ENCODE data around the gene ARRDC2.
"Not testable (repeated sequence)": the region's sequence is repeated elsewhere in the genome, so short reads cannot be mapped to it uniquely, and the experiment has no call there.

Gene ARRDC2

GRCh38 chr19:17974551-17974950 lies 33.4 kb upstream of the ARRDC2 start:
- no peak overlapping the region for H3K4me3 ChIP-seq (ENCODE audit: low read depth in 1 of 2, low read length in 2 of 2)
- no peak overlapping the region for H3K27ac ChIP-seq (ENCODE audit: low read length)
- peaks cover 3% of the 10 kb centered on the region for H3K27me3 ChIP-seq (ENCODE audit: low read depth, low read length)
- no peaks in the 10 kb centered on the region for H3K4me1 ChIP-seq (ENCODE audit: control insufficient read depth in 1 of 2, insufficient read depth in 2 of 2, low read length in 2 of 2)
- no peaks in the 10 kb centered on the region for H3K36me3 ChIP-seq (ENCODE audit: control insufficient read depth in 1 of 2, insufficient read depth in 2 of 2, low read length in 2 of 2)
- no peaks in the 10 kb centered on the region for H3K9me3 ChIP-seq (ENCODE audit: control insufficient read depth in 1 of 2, low read length in 2 of 2)

GRCh38 chr19:17975032-17975431 lies 32.9 kb upstream of the ARRDC2 start:
- Histone ChIP-seq H3K4me3 (ENCODE audit: low read depth in 1 of 2, low read length in 2 of 2) (no peak overlapping the region), H3K4me1 (ENCODE audit: control insufficient read depth in 1 of 2, insufficient read depth in 2 of 2, low read length in 2 of 2) (no peaks in the 10 kb centered on the region), H3K36me3 (ENCODE audit: control insufficient read depth in 1 of 2, insufficient read depth in 2 of 2, low read length in 2 of 2) (no peaks in the 10 kb centered on the region), H3K9me3 (ENCODE audit: control insufficient read depth in 1 of 2, low read length in 2 of 2) (no peaks in the 10 kb centered on the region), H3K27ac (ENCODE audit: low read length) (no peak overlapping the region), H3K27me3 (ENCODE audit: low read depth, low read length) (peaks cover 3% of the 10 kb centered on the region)

- no peak overlapping the region for H3K4me3 ChIP-seq (ENCODE audit: low read depth in 1 of 2, low read length in 2 of 2)
- no peaks in the 10 kb centered on the region for H3K4me1 ChIP-seq (ENCODE audit: control insufficient read depth in 1 of 2, insufficient read depth in 2 of 2, low read length in 2 of 2)
- H3K27ac ChIP-seq (ENCODE audit: low read length): no peak overlapping the region
- H3K36me3 ChIP-seq (ENCODE audit: control insufficient read depth in 1 of 2, insufficient read depth in 2 of 2, low read length in 2 of 2): no peaks in the 10 kb centered on the region
- H3K27me3 ChIP-seq (ENCODE audit: low read depth, low read length): peaks cover 3% of the 10 kb centered on the region
- H3K9me3 ChIP-seq (ENCODE audit: control insufficient read depth in 1 of 2, low read length in 2 of 2): no peaks in the 10 kb centered on the region
These were observed 30.9 kb upstream of the ARRDC2 start for GRCh38 chr19:17977021-17977420.

- Histone ChIP-seq H3K9me3 (ENCODE audit: control insufficient read depth in 1 of 2, low read length in 2 of 2) (no peaks in the 10 kb centered on the region), H3K4me3 (ENCODE audit: low read depth in 1 of 2, low read length in 2 of 2) (no peak overlapping the region), H3K27me3 (ENCODE audit: low read depth, low read length) (no peaks in the 10 kb centered on the region), H3K27ac (ENCODE audit: low read length) (no peak overlapping the region), H3K4me1 (ENCODE audit: control insufficient read depth in 1 of 2, insufficient read depth in 2 of 2, low read length in 2 of 2) (no peaks in the 10 kb centered on the region), H3K36me3 (ENCODE audit: control insufficient read depth in 1 of 2, insufficient read depth in 2 of 2, low read length in 2 of 2) (no peaks in the 10 kb centered on the region)
These were observed 30.5 kb upstream of the ARRDC2 start for GRCh38 chr19:17977488-17977887.

- H3K27ac ChIP-seq (ENCODE audit: low read length): no peak overlapping the region
- no peak overlapping the region for H3K4me3 ChIP-seq (ENCODE audit: low read depth in 1 of 2, low read length in 2 of 2)
- no peaks in the 10 kb centered on the region for H3K27me3 ChIP-seq (ENCODE audit: low read depth, low read length)
- no peaks in the 10 kb centered on the region for H3K4me1 ChIP-seq (ENCODE audit: control insufficient read depth in 1 of 2, insufficient read depth in 2 of 2, low read length in 2 of 2)
- H3K9me3 ChIP-seq (ENCODE audit: control insufficient read depth in 1 of 2, low read length in 2 of 2): no peaks in the 10 kb centered on the region
- no peaks in the 10 kb centered on the region for H3K36me3 ChIP-seq (ENCODE audit: control insufficient read depth in 1 of 2, insufficient read depth in 2 of 2, low read length in 2 of 2)
These were observed 26.4 kb upstream of the ARRDC2 start for GRCh38 chr19:17981611-17982010.

- Histone ChIP-seq H3K27me3 (ENCODE audit: low read depth, low read length) (no peaks in the 10 kb centered on the region), H3K4me3 (ENCODE audit: low read depth in 1 of 2, low read length in 2 of 2) (no peak overlapping the region), H3K27ac (ENCODE audit: low read length) (no peak overlapping the region), H3K9me3 (ENCODE audit: control insufficient read depth in 1 of 2, low read length in 2 of 2) (no peaks in the 10 kb centered on the region), H3K4me1 (ENCODE audit: control insufficient read depth in 1 of 2, insufficient read depth in 2 of 2, low read length in 2 of 2) (no peaks in the 10 kb centered on the region), H3K36me3 (ENCODE audit: control insufficient read depth in 1 of 2, insufficient read depth in 2 of 2, low read length in 2 of 2) (no peaks in the 10 kb centered on the region)
These were observed 25.5 kb upstream of the ARRDC2 start for GRCh38 chr19:17982430-17982829.

GRCh38 chr19:17985037-17985818 lies 22.7 kb upstream of the ARRDC2 start:
- no peak overlapping the region for H3K4me3 ChIP-seq (ENCODE audit: low read depth in 1 of 2, low read length in 2 of 2)
- H3K9me3 ChIP-seq (ENCODE audit: control insufficient read depth in 1 of 2, low read length in 2 of 2): no peaks in the 10 kb centered on the region
- no peaks in the 10 kb centered on the region for H3K36me3 ChIP-seq (ENCODE audit: control insufficient read depth in 1 of 2, insufficient read depth in 2 of 2, low read length in 2 of 2)
- H3K27me3 ChIP-seq (ENCODE audit: low read depth, low read length): no peaks in the 10 kb centered on the region
- H3K27ac ChIP-seq (ENCODE audit: low read length): no peak overlapping the region
- no peaks in the 10 kb centered on the region for H3K4me1 ChIP-seq (ENCODE audit: control insufficient read depth in 1 of 2, insufficient read depth in 2 of 2, low read length in 2 of 2)

GRCh38 chr19:17986569-17986968 lies 21.4 kb upstream of the ARRDC2 start:
- H3K4me3 ChIP-seq (ENCODE audit: low read depth in 1 of 2, low read length in 2 of 2); H3K27me3 ChIP-seq (ENCODE audit: low read depth, low read length); H3K9me3 ChIP-seq (ENCODE audit: control insufficient read depth in 1 of 2, low read length in 2 of 2); H3K36me3 ChIP-seq (ENCODE audit: control insufficient read depth in 1 of 2, insufficient read depth in 2 of 2, low read length in 2 of 2); H3K4me1 ChIP-seq (ENCODE audit: control insufficient read depth in 1 of 2, insufficient read depth in 2 of 2, low read length in 2 of 2); H3K27ac ChIP-seq (ENCODE audit: low read length): not testable (repeated sequence)

GRCh38 chr19:17988161-17988560 lies 19.8 kb upstream of the ARRDC2 start:
- H3K36me3 ChIP-seq (ENCODE audit: control insufficient read depth in 1 of 2, insufficient read depth in 2 of 2, low read length in 2 of 2): no peaks in the 10 kb centered on the region

GRCh38 chr19:17989425-17990094 lies 18.4 kb upstream of the ARRDC2 start:
- H3K4me1 ChIP-seq (ENCODE audit: control insufficient read depth in 1 of 2, insufficient read depth in 2 of 2, low read length in 2 of 2): no peaks in the 10 kb centered on the region
- H3K36me3 ChIP-seq (ENCODE audit: control insufficient read depth in 1 of 2, insufficient read depth in 2 of 2, low read length in 2 of 2): no peaks in the 10 kb centered on the region
- no peak overlapping the region for H3K4me3 ChIP-seq (ENCODE audit: low read depth in 1 of 2, low read length in 2 of 2)
- H3K9me3 ChIP-seq (ENCODE audit: control insufficient read depth in 1 of 2, low read length in 2 of 2): no peaks in the 10 kb centered on the region
- H3K27me3 ChIP-seq (ENCODE audit: low read depth, low read length): no peaks in the 10 kb centered on the region
- no peak overlapping the region for H3K27ac ChIP-seq (ENCODE audit: low read length)

More at GRCh38 chr19:17988161-17988560, 19.8 kb upstream of the ARRDC2 start:
- Histone ChIP-seq H3K4me1 (ENCODE audit: control insufficient read depth in 1 of 2, insufficient read depth in 2 of 2, low read length in 2 of 2) (no peaks in the 10 kb centered on the region), H3K4me3 (ENCODE audit: low read depth in 1 of 2, low read length in 2 of 2) (no peak overlapping the region), H3K9me3 (ENCODE audit: control insufficient read depth in 1 of 2, low read length in 2 of 2) (no peaks in the 10 kb centered on the region), H3K27me3 (ENCODE audit: low read depth, low read length) (no peaks in the 10 kb centered on the region), H3K27ac (ENCODE audit: low read length) (no peak overlapping the region)

- H3K9me3 ChIP-seq (ENCODE audit: control insufficient read depth in 1 of 2, low read length in 2 of 2): no peaks in the 10 kb centered on the region
- H3K36me3 ChIP-seq (ENCODE audit: control insufficient read depth in 1 of 2, insufficient read depth in 2 of 2, low read length in 2 of 2): no peaks in the 10 kb centered on the region
- no peaks in the 10 kb centered on the region for H3K4me1 ChIP-seq (ENCODE audit: control insufficient read depth in 1 of 2, insufficient read depth in 2 of 2, low read length in 2 of 2)
- no peaks in the 10 kb centered on the region for H3K27me3 ChIP-seq (ENCODE audit: low read depth, low read length)
- no peak overlapping the region for H3K27ac ChIP-seq (ENCODE audit: low read length)
- no peak overlapping the region for H3K4me3 ChIP-seq (ENCODE audit: low read depth in 1 of 2, low read length in 2 of 2)
These were observed 14.7 kb upstream of the ARRDC2 start for GRCh38 chr19:17993076-17993813.

All from muscle layer of duodenum (tissue), 2 donors.